PC-3 (cell line): ENCODE measurements around the gene RPL31. TPM values are rescaled to one million over a fixed set of nuclear protein-coding genes. Genes with fewer than 3 reads are reported as not detected.

ENCODE experiments used
- ATAC-seq: fragments of 200-7000 bp; cut with Tn5 transposase; 2 replicates; pipeline ENCODE4 v1.9.1; 2020; ENCODE audit warnings: mild to moderate bottlenecking, moderate library complexity
- BruUV-seq: library from RNA; stranded (reverse); fragments of 400-500 nt; replicated peaks from 2 replicates; lab custom pipeline; 2021; lab: Mats Ljungman, UMichigan
- CTCF ChIA-PET: fragments of 300-600 bp; sonication (Branson Sonifier 250); formaldehyde crosslinking; loops from one replicate; lab custom pipeline; 2022; ENCODE audit warnings: antibody characterized with exemption; lab: Charles Lee
- POLR2A ChIA-PET: fragments of 300-600 bp; sonication (Branson Sonifier 250); formaldehyde crosslinking; loops from one replicate; lab custom pipeline; 2022; ENCODE audit warnings: antibody characterized with exemption; ENCODE audit not compliant: unreplicated experiment; lab: Charles Lee
- DNase-seq: peaks from one replicate; pipeline ENCODE4 v3.0.0-alpha.2; 2015
- H2AFZ ChIP-seq: fragments of 300-600 bp; sonication (generic); 2 replicates; pipeline ENCODE4 v1.6.0; 2016; ENCODE audit warnings: antibody characterized with exemption, low read length
- H3F3A ChIP-seq: fragments of 300-600 bp; sonication (generic); one replicate; pipeline ENCODE4 v1.6.0; 2017; ENCODE audit warnings: antibody characterized with exemption, low read length, control low read depth, mild to moderate bottlenecking; ENCODE audit not compliant: unreplicated experiment
- H3K27ac ChIP-seq: fragments of 300-600 bp; sonication (generic); 2 replicates; pipeline ENCODE4 v1.5.1; 2016; ENCODE audit warnings: mild to moderate bottlenecking, low read length
- H3K27me3 ChIP-seq: fragments of 300-600 bp; sonication (generic); 2 replicates; pipeline ENCODE4 v1.6.1; 2016; ENCODE audit warnings: low read length, mixed read lengths
- H3K36me3 ChIP-seq: fragments of 300-600 bp; sonication (generic); 2 replicates; pipeline ENCODE4 v1.6.1; 2016; ENCODE audit warnings: low read depth, mixed run types, low read length, mixed read lengths
- H3K4me1 ChIP-seq: fragments of 300-600 bp; sonication (generic); 2 replicates; pipeline ENCODE4 v1.5.1; 2016; ENCODE audit warnings: low read length; ENCODE audit not compliant: insufficient read depth
- H3K4me2 ChIP-seq: fragments of 300-600 bp; sonication (generic); 2 replicates; pipeline ENCODE4 v1.6.0; 2016; ENCODE audit warnings: low read length
- H3K4me3 ChIP-seq: fragments of 300-600 bp; sonication (generic); 2 replicates; pipeline ENCODE4 v1.5.1; 2016; ENCODE audit warnings: mild to moderate bottlenecking, low read length, mixed read lengths
- H3K79me2 ChIP-seq: fragments of 300-600 bp; sonication (generic); 2 replicates; pipeline ENCODE4 v1.6.1; 2017; ENCODE audit warnings: low read length, mixed read lengths
- H3K9ac ChIP-seq: fragments of 300-600 bp; sonication (generic); 2 replicates; pipeline ENCODE4 v1.6.0; 2016; ENCODE audit warnings: mild to moderate bottlenecking, low read length
- H3K9me2 ChIP-seq: fragments of 300-600 bp; sonication (generic); replicated peaks from 2 replicates; pipeline ENCODE4 v1.6.1; 2016; ENCODE audit warnings: mixed run types, low read length, mixed read lengths
- H3K9me3 ChIP-seq: fragments of 300-600 bp; sonication (generic); 2 replicates; pipeline ENCODE4 v1.6.1; 2016; ENCODE audit warnings: low read length, mixed read lengths
- H4K20me1 ChIP-seq: fragments of 300-600 bp; sonication (generic); 2 replicates; pipeline ENCODE4 v1.6.1; 2016; ENCODE audit warnings: low read length, mixed read lengths
- CTCF ChIP-seq: fragments of 300-600 bp; sonication (generic); conservative IDR thresholded peaks from 2 replicates; pipeline ENCODE4 v1.5.1; 2017; ENCODE audit warnings: antibody characterized with exemption, low read depth, mild to moderate bottlenecking, low read length
- EZH2 ChIP-seq: fragments of 300-600 bp; sonication (generic); IDR thresholded peaks from one replicate; pipeline ENCODE4 v1.6.1; 2017; ENCODE audit warnings: antibody characterized with exemption, mild to moderate bottlenecking, low read length; ENCODE audit not compliant: unreplicated experiment
- EZH2phosphoT487 ChIP-seq: fragments of 300-600 bp; sonication (generic); IDR thresholded peaks from 2 replicates; pipeline ENCODE4 v1.6.1; 2018; ENCODE audit warnings: mild to moderate bottlenecking, antibody characterized with exemption, low read length, borderline replicate concordance
- intact Hi-C: fragments of 100-400 bp; cut with micrococcal nuclease; formaldehyde crosslinking; loops from 2 replicates; pipeline ENCODE4 v1.9.0; 2023
- total RNA-seq: library from RNA; depleted of rRNA; stranded (reverse); fragments of >200 nt; gene quantifications from 2 replicates; pipeline ENCODE4 v1.2.3, GENCODE V29; 2014

RPL31 gene
- total RNA-seq, 1 experiment from 2014 or later, result 756 TPM

- CTCF ChIA-PET, result no interaction called here
- TF ChIP-seq EZH2, result no peak
- no peak for TF ChIP-seq CTCF
- no peak for TF ChIP-seq EZH2phosphoT487
Measured at GRCh38 chr2:100965596-100965995, 36.5 kb upstream of the RPL31 start.

GRCh38 chr2:100967716-100968115, 34.4 kb upstream of the RPL31 start:
- DNase-seq (no peak), ATAC-seq (no peak)
- Histone ChIP-seq H3K4me2 (no peak overlapping the region), H2AFZ (no peak overlapping the region), H3K27ac (no peak overlapping the region), H3K9me2 (no peaks in the 10 kb centered on the region), H3K79me2 (no peaks in the 10 kb centered on the region), H3K4me1 (no peaks in the 10 kb centered on the region), H3K9ac (no peak overlapping the region), H4K20me1 (no peaks in the 10 kb centered on the region), H3K4me3 (no peak overlapping the region), H3F3A (no peaks in the 10 kb centered on the region), H3K27me3 (no peaks in the 10 kb centered on the region), H3K9me3 (no peaks in the 10 kb centered on the region), H3K36me3 (peaks cover 47% of the 10 kb centered on the region)
- TF ChIP-seq EZH2phosphoT487 (no peak), CTCF (no peak), EZH2 (no peak)
- intact Hi-C loops, result no loop called here
- CTCF ChIA-PET, result no interaction called here
- BruUV-seq, result no TSS peak
- POLR2A ChIA-PET, result no interaction called here

More at GRCh38 chr2:100965596-100965995, 36.5 kb upstream of the RPL31 start:
- Histone ChIP-seq H2AFZ (no peak overlapping the region), H3K9ac (no peak overlapping the region), H3F3A (no peaks in the 10 kb centered on the region), H3K4me1 (no peaks in the 10 kb centered on the region), H3K9me2 (no peaks in the 10 kb centered on the region), H4K20me1 (no peaks in the 10 kb centered on the region), H3K36me3 (peaks cover 35% of the 10 kb centered on the region; the same call in 1 of the 2 replicates), H3K9me3 (no peaks in the 10 kb centered on the region), H3K4me3 (no peak overlapping the region), H3K27me3 (no peaks in the 10 kb centered on the region), H3K79me2 (no peaks in the 10 kb centered on the region), H3K27ac (no peak overlapping the region), H3K4me2 (no peak overlapping the region)
- BruUV-seq, result no TSS peak
- intact Hi-C loops, result no loop called here
- no peak for ATAC-seq
- DNase-seq, result no peak
- POLR2A ChIA-PET, result no interaction called here

- no peaks in the 10 kb centered on the region for H3K9me2 ChIP-seq
Measured at GRCh38 chr2:100968146-100969145, 33.6 kb upstream of the RPL31 start.

More at GRCh38 chr2:100968146-100969145, 33.6 kb upstream of the RPL31 start:
- no peak for TF ChIP-seq EZH2
- no peak for TF ChIP-seq CTCF
- intact Hi-C loops, result no loop called here
- Histone ChIP-seq H3K9ac (no peak overlapping the region), H3K4me1 (no peaks in the 10 kb centered on the region), H3K79me2 (no peaks in the 10 kb centered on the region), H3K27ac (no peak overlapping the region), H3K36me3 (peaks cover 51% of the 10 kb centered on the region), H4K20me1 (no peaks in the 10 kb centered on the region), H3K9me3 (no peaks in the 10 kb centered on the region), H3K27me3 (no peaks in the 10 kb centered on the region), H3K4me3 (no peak overlapping the region), H3F3A (no peaks in the 10 kb centered on the region), H2AFZ (no peak overlapping the region), H3K4me2 (no peak overlapping the region)
- POLR2A ChIA-PET, result no interaction called here
- no TSS peak for BruUV-seq
- ATAC-seq, result no peak
- DNase-seq, result no peak
- CTCF ChIA-PET, result no interaction called here
